KG1 (cell line): ENCODE measurements around the gene PCYT2.
"Not testable (repeated sequence)": the region's sequence is repeated elsewhere in the genome, so short reads cannot be mapped to it uniquely, and the experiment has no call there.

Experiments used
- DNase-seq: peaks from one replicate; lab custom pipeline; 2025; lab: John Stamatoyannopoulos, UW

PCYT2 gene

GRCh38 chr17:81911277-81911961 is at the start of gene PCYT2:
Gene PCYT2 (minus strand): TSS chr17:81911399. CDS start chr17:81911355, 44 bp downstream.
- DNase-seq = peak; percentile 35

GRCh38 chr17:81960130-81960958 is 49.1 kb upstream of the PCYT2 start:
- DNase-seq = no peak

- no peak for DNase-seq
Observed at GRCh38 chr17:81959362-81960129, 48.3 kb upstream of the PCYT2 start.

GRCh38 chr17:81958633-81959342 is 47.6 kb upstream of the PCYT2 start:
- DNase-seq = no peak

- DNase-seq = no peak
Observed at GRCh38 chr17:81957691-81958432, 46.7 kb upstream of the PCYT2 start.

GRCh38 chr17:81956607-81957589 is 45.7 kb upstream of the PCYT2 start:
- DNase-seq = no peak

GRCh38 chr17:81955756-81956544 is 44.8 kb upstream of the PCYT2 start:
- no peak for DNase-seq

- no peak for DNase-seq
Observed at GRCh38 chr17:81955058-81955681, 44.0 kb upstream of the PCYT2 start.

- DNase-seq = no peak
Observed at GRCh38 chr17:81954131-81955057, 43.2 kb upstream of the PCYT2 start.

- DNase-seq = not testable (repeated sequence)
Observed at GRCh38 chr17:81953443-81953842, 42.2 kb upstream of the PCYT2 start.

- no peak for DNase-seq
Observed at GRCh38 chr17:81952792-81953228, 41.6 kb upstream of the PCYT2 start.

GRCh38 chr17:81951785-81952684 is 40.8 kb upstream of the PCYT2 start:
- DNase-seq = no peak

- no peak for DNase-seq
Observed at GRCh38 chr17:81950501-81950900, 39.3 kb upstream of the PCYT2 start.

GRCh38 chr17:81948635-81949378 is 37.6 kb upstream of the PCYT2 start:
- DNase-seq = no peak

- DNase-seq = no peak
Observed at GRCh38 chr17:81947189-81947588, 36.0 kb upstream of the PCYT2 start, which contains the start of gene MYADML2. Gene MYADML2 (minus strand): TSS chr17:81947233. CDS start chr17:81941741, 5,492 bp downstream.

GRCh38 chr17:81944858-81945257 is 33.7 kb upstream of the PCYT2 start:
- no peak for DNase-seq
